Activated T-cell treated with anti-CD3 and anti-CD28 coated beads for 24 hours (primary cell): ENCODE measurements around the gene DISP2.

Experiments used
- DNase-seq: peaks from one replicate; pipeline ENCODE4 v3.0.0-alpha.2; 2020; ENCODE audit warnings: low read depth

The DISP2 gene

DNA sequence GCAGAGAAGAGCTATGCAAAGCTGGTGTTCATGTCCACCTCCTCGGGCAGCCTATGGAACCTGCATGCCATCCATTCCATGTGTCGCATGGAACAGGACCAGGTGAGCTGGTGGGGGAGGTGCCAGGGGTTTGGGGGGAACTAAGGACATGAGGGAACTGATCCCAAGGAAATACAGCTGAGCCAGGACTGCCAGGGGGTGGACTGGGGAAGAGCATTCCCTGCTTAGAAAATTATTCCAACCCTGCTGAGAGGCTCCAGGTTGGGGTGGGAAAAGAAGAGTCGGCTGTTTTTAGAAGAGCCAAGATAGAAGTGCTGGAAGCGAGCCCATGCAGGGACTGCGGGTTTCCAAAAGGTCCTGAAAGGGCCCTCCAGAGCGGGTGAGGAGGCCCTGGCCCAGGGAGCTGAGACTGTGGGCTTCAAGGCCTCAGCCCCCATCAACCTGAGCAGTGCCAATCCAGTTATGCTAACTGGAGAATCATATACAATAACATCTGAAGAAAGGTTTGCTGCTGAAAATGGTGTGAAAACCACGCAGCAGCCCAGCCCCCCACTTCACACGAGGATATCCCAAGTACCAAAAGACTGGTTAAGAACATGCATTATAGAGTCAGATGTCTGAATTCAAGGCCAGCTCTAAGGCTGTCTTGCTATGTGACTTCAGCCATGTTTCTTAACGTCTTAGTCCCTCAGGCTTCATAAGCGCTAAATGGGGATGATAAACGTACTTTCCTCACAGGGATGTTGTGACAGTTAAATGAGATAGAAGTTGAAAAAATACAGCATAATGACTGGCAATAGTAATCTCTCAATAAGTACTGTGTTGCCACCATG is 7.8 kb downstream of the DISP2 start:
- no peak for DNase-seq

DNA sequence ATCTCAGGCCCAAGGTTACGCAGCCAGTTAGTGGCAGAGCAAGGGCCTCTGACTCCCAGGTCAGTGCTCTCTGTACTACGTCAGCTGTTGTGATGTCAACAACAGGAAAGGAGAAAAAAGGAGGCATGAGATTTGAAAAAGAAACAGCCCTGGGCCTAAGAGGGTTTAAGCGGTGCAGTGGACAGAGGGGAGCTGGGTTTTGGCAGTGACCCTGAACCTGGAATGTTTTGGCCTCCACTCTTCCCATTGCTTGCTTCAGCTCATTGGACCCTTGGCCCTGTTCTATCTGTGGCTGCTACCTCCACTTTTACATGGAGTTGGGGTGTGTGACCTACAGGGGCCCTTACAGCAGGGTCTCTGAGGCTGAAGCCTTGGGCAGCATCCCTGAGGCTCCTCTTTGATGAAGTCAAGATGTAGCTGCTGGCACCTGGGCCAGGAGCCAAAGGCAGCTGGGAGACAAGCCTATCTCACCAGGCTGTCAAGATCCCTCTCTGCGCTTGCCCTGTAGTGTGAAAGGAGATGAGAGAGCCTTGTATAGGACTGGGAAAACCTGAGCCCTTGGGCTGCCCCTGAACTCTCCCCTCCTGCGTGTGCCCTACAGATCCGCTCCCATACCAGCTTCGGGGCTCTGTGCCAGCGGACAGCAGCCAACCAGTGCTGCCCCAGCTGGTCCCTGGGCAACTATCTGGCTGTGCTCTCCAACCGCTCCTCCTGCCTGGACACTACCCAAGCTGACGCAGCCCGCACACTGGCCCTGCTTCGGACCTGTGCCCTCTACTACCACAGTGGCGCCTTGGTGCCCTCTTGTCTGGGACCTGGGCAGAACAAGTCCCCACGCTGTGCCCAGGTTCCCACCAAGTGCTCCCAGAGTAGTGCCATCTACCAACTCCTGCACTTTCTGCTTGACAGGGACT is 8.7 kb downstream of the DISP2 start:
- DNase-seq, result no peak

- no peak for DNase-seq
Measured at GRCh38 chr15:40367371-40367685, 9.3 kb downstream of the DISP2 start.

DNA sequence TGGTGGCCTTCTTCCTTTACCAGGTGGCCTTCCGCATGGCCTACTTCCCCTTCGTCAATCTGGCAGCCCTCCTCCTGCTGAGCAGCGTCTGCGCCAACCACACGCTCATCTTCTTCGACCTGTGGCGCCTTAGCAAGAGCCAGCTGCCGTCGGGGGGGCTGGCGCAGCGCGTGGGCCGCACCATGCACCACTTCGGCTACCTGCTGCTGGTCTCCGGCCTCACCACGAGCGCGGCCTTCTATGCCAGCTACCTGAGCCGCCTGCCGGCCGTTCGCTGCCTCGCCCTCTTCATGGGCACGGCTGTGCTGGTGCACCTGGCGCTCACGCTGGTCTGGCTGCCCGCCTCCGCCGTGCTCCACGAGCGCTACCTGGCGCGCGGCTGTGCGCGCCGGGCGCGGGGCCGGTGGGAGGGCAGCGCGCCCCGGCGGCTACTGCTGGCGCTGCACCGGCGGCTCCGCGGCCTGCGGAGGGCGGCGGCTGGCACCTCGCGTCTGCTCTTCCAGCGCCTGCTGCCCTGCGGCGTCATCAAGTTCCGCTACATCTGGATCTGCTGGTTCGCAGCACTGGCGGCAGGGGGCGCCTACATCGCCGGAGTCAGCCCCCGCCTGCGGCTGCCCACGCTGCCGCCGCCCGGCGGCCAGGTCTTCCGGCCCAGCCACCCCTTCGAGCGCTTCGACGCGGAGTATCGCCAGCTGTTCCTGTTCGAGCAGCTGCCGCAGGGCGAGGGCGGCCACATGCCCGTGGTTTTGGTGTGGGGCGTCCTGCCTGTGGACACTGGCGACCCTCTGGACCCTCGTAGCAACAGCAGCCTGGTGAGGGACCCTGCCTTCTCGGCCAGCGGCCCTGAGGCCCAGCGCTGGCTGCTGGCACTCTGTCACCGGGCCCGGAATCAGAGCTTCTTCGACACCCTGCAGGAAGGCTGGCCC is 9.9 kb downstream of the DISP2 start:
- peak; percentile 82 for DNase-seq

- DNase-seq, result no peak
Measured at GRCh38 chr15:40368719-40369473, 10.9 kb downstream of the DISP2 start.

GRCh38 chr15:40369474-40369869 is 11.5 kb downstream of the DISP2 start:
- DNase-seq, result no peak

DNA sequence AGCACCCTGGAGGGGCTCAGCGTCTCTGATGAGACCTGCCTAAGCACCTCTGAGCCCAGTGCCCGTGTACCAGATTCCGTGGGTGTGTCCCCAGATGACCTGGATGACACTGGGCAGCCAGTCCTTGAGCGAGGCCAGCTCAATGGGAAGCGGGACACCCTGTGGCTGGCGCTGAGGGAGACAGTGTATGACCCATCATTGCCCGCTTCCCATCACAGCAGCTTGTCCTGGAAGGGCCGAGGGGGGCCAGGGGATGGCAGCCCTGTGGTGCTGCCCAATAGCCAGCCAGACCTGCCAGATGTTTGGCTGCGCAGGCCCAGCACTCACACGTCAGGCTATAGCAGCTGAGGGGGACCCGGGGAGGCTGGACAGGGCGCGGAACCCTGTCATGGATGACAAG is 12.0 kb downstream of the DISP2 start:
- no peak for DNase-seq

GRCh38 chr15:40372981-40373380 is 15.0 kb downstream of the DISP2 start:
- no peak for DNase-seq

GRCh38 chr15:40377606-40378005 is 19.6 kb downstream of the DISP2 start:
- no peak for DNase-seq

DNA sequence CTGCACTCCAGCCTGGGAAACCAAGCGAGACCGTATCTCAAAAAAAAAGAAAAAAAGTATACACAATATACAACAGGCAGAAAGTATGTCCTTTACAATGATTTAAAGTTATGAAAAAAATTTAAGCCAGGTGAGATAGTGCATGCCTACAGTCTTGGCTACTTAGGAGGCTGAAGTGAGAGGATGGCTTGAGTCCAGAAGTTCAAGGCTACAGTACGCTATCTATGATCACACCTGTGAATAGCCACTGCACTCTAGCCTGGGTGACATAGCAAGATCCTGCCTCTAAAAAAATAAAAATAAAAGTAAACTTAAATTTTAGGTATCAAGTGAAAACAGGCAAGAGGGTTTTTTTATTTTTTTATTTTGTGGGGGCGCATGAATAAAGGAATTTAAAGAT is 21.4 kb downstream of the DISP2 start:
- DNase-seq, result no peak

DNA sequence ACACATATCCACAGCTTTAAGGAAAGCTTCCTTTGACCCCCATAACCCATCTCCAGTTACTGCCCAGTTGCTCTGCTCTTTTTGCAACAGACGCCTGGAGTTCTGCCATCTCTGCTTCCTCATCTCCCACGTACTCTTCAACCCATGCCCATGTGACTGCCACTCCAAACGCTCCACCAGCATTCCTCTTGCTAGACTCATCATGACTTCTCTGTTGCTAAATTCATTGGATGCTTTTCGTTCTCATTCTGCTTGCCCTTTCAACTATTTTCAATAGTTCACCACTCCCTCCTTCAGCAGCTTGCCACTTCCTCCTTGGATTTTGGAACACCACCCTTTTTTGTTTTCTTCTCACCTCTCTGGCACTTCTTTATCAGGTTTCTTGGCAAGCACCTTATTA is 21.8 kb downstream of the DISP2 start:
- DNase-seq, result no peak

DNA sequence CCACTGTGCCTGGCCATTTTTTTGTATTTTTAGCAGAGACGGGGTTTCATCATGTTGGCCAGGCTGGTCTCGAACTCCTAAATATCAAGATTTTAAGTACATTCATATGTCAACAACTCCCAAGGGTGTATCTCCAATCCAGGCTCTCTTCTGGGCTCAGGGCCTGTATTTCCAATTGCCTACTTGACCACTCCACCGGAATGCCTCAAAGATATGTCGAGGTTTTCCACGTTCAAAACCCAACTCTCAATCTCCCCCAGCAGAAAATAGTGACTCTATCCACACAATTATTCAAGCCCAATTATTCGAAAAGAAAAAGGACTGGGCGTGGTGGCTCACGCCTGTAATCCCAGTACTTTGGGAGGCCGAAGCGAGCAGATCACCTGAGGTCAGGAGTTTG is 22.6 kb downstream of the DISP2 start:
- DNase-seq, result no peak

- DNase-seq, result no peak
Measured at GRCh38 chr15:40381818-40382529, 24.0 kb downstream of the DISP2 start.

GRCh38 chr15:40382580-40383456 is 24.8 kb downstream of the DISP2 start, which contains the start of gene KNSTRN:
KNSTRN (plus strand) TSS chr15:40382721; CDS start chr15:40382836, 115 bp downstream.
- DNase-seq, result peak; percentile 90

DNA sequence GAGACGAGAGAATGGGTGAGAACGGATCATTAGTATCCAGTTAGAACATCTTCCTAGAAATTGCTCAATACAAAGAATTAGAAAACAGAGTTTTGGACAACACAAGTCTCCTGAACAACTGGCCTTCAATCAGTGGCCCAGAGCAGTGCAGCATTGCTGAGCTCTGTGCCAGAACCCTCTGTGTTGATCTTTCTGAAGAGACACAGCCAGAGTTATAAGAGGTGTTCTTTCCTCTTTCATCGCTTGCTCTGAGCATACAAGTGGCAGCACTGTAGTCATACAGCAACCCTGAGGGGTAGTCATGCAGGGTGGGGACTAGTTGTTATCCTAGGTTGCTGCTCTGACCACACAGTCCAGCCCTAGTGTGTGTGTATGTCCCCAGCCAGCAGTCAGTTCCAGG is 28.5 kb downstream of the DISP2 start:
- no peak for DNase-seq

DNA sequence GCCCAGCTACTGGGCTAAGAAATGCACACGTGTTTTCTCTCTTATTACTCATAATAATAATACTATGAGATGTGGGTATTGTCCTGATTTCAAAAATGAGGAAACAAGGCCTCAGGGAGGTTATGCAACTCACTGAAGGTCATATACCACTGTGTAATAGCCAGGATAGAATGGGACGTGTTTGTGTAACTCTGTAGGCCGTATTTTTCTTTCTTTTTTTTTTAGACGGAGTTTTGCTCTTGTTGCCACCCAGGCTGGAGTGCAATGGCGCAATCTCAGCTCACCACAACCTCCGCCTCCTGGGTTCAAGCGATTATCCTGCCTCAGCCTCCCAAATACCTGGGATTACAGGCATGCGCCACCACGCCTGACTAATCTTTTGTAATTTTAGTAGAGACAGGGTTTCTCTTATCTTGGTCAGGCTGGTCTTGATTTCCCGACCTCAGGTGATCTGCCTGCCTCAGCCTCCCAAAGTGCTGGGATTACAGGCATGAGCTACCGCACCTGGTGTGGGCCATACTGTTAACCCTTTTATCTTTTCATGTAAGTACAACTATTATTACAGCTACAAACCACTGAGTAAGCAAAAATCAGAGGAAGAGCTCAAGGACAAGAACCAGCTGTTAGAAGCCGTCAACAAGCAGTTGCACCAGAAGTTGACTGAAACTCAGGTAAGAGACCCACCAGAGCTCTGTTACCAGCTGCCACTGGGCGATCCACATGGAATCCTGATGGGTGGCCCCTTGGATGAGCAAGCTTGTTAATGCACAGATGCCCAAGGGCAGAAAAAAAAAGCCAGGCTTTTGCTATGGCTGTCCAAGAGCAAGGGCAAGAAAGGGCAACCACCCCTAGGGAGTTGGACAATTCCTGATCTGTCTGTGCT is 31.2 kb downstream of the DISP2 start:
- no peak for DNase-seq

DNA sequence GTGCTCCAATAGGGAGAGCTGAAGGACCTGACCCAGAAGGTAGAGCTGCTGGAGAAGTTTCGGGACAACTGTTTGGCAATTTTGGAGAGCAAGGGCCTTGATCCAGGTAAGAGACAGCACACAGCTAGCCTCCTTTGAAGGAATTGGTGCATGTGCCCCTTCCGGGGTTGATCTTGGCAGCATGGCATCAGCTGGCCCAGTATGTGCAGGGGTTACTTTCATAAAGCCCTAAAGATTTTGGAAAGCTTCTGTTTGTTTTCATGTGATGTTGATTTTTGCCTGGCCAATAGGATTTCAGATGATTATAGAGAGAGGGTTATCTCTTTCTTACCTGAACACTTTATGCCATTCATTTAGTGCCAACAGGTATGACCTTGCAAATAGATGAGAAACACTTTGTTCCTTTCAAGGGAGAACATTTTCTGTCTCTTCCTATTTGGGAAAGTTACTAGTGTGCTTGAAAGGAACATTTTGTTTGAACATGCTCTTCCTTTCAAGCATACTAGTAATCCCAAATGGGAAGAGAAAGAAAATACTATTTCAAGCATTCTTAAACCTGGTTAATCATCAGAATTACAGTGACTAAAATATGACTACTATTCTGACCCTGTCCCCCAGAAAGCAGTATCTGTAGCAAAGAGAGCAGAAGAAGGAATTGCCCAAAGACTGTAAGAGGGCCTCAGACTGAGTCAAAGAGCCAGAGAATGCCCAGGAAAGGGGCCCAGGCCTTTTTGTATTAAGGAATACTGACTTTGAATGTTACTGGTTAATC is 32.0 kb downstream of the DISP2 start:
- DNase-seq, result no peak
